Right lobe of liver (tissue), 4 donors: ENCODE measurements around the gene N4BP2L2.

Experiments used
- CTCF ChIP-seq, 4 donors: fragments of 200-600 bp in 3 of 4; fragments of 450-650 bp in 1 of 4; IDR thresholded peaks; one replicate each; pipeline versions ENCODE4 v1.5.1 to v1.8.0; 2016 to 2022; ENCODE audit warnings: antibody characterized with exemption in 4 of 4, mild to moderate bottlenecking in 2 of 4
- POLR2A ChIP-seq: fragments of 450-650 bp; IDR thresholded peaks from one replicate; pipeline ENCODE4 v1.6.1; 2017; ENCODE audit warnings: antibody characterized with exemption, mild to moderate bottlenecking
- donor health status: DM: no; HTN: no; CAD: no.
- donor health status: DM: no; HTN: no; CAD: no.
- donor health status: DM: no; HTN: yes; CAD: no.

- TF ChIP-seq CTCF (IDR thresholded peaks at IDR 0.05) (no peak), POLR2A (no peak)
These were observed 6.5 kb upstream of the N4BP2L2 start for GRCh38 chr13:32545083-32545482.
